ENCODE results near the gene KCNJ9.

The KCNJ9 gene

DNA sequence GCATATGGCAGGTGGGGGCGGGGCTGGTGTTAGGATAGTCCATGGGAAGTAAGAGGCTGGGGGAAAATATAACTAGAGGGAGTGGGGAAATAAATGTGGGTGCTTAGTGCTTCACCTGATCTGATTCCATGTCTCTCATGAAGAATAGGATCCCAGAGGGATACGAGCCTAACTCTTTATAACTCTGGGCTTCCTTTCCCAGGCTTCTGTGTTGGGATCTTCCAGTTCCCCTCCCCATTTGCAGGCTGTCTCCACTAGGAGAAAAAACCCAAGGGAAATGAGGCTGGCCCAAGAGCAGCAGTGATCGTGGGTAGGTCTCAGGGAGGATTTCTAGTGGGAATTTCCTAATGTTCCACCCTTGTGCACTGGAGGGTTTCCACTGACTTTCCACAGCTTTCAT, 1.6 kb downstream of the KCNJ9 start:
- H3K4me3 ChIP-seq (ENCODE audit: low read depth, low read length), result no peak overlapping the region
- DNase-seq (ENCODE audit: low read depth), result no peak
- TF ChIP-seq, protein P1, sequence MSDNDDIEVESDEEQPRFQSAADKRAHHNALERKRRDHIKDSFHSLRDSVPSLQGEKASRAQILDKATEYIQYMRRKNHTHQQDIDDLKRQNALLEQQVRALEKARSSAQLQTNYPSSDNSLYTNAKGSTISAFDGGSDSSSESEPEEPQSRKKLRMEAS (IDR thresholded peaks at IDR 0.05; ENCODE audit: low read depth, low read length), result no peak
- TF ChIP-seq, protein P2, sequence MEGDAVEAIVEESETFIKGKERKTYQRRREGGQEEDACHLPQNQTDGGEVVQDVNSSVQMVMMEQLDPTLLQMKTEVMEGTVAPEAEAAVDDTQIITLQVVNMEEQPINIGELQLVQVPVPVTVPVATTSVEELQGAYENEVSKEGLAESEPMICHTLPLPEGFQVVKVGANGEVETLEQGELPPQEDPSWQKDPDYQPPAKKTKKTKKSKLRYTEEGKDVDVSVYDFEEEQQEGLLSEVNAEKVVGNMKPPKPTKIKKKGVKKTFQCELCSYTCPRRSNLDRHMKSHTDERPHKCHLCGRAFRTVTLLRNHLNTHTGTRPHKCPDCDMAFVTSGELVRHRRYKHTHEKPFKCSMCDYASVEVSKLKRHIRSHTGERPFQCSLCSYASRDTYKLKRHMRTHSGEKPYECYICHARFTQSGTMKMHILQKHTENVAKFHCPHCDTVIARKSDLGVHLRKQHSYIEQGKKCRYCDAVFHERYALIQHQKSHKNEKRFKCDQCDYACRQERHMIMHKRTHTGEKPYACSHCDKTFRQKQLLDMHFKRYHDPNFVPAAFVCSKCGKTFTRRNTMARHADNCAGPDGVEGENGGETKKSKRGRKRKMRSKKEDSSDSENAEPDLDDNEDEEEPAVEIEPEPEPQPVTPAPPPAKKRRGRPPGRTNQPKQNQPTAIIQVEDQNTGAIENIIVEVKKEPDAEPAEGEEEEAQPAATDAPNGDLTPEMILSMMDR (IDR thresholded peaks at IDR 0.05; ENCODE audit: low read depth, low read length), result no peak
- TF ChIP-seq POLR2A (IDR thresholded peaks at IDR 0.05; ENCODE audit: extremely low read depth, insufficient read length), result no peak

DNA sequence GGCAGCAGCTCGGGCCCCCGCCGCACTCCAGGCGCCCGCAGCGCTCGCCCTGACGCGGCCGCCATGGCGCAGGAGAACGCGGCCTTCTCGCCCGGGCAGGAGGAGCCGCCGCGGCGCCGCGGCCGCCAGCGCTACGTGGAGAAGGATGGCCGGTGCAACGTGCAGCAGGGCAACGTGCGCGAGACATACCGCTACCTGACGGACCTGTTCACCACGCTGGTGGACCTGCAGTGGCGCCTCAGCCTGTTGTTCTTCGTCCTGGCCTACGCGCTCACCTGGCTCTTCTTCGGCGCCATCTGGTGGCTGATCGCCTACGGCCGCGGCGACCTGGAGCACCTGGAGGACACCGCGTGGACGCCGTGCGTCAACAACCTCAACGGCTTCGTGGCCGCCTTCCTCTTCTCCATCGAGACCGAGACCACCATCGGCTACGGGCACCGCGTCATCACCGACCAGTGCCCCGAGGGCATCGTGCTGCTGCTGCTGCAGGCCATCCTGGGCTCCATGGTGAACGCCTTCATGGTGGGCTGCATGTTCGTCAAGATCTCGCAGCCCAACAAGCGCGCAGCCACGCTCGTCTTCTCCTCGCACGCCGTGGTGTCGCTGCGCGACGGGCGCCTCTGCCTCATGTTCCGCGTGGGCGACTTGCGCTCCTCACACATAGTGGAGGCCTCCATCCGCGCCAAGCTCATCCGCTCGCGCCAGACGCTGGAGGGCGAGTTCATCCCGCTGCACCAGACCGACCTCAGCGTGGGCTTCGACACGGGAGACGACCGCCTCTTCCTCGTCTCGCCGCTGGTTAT, 2.8 kb downstream of the KCNJ9 start:
- no peak for TF ChIP-seq POLR2A (IDR thresholded peaks at IDR 0.05; ENCODE audit: extremely low read depth, insufficient read length)
- TF ChIP-seq, protein P2 (IDR thresholded peaks at IDR 0.05; ENCODE audit: low read depth, low read length), result peak; percentile 27
- TF ChIP-seq, protein P1 (IDR thresholded peaks at IDR 0.05; ENCODE audit: low read depth, low read length), result no peak
- no peak for TF ChIP-seq MYC (IDR thresholded peaks at IDR 0.05; ENCODE audit: low read depth, low read length)
- DNase-seq (ENCODE audit: low read depth), result peak; percentile 24
- H3K4me3 ChIP-seq (ENCODE audit: low read depth, low read length), result no peak overlapping the region

DNA sequence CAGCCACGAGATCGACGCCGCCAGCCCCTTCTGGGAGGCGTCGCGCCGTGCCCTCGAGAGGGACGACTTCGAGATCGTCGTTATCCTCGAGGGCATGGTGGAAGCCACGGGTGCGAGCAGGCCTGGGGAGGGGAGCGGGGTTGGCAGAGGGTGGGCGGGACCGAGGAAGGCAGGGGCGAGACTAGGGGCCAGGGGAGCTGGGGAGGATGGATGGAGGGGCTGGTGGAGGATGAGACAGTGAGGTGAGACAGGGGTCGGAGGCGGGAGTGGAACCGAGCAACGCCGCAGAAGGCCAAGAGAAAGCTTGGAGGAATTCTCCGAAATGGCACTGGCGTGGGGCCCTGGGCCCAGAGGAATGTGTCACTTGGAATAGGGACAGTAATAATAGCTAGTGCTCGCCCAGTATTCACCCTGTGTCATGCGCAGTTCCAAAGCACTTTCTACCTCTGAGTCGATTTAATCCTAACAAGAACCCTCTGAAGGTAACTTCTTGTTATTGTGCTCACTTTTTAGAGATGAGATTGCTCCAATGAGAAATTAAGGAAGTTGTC, 3.5 kb downstream of the KCNJ9 start:
- TF ChIP-seq MYC (IDR thresholded peaks at IDR 0.05; ENCODE audit: low read depth, low read length), result no peak
- TF ChIP-seq, protein P2 (IDR thresholded peaks at IDR 0.05; ENCODE audit: low read depth, low read length), result no peak
- no peak overlapping the region for H3K4me3 ChIP-seq (ENCODE audit: low read depth, low read length)
- DNase-seq (ENCODE audit: low read depth), result no peak

DNA sequence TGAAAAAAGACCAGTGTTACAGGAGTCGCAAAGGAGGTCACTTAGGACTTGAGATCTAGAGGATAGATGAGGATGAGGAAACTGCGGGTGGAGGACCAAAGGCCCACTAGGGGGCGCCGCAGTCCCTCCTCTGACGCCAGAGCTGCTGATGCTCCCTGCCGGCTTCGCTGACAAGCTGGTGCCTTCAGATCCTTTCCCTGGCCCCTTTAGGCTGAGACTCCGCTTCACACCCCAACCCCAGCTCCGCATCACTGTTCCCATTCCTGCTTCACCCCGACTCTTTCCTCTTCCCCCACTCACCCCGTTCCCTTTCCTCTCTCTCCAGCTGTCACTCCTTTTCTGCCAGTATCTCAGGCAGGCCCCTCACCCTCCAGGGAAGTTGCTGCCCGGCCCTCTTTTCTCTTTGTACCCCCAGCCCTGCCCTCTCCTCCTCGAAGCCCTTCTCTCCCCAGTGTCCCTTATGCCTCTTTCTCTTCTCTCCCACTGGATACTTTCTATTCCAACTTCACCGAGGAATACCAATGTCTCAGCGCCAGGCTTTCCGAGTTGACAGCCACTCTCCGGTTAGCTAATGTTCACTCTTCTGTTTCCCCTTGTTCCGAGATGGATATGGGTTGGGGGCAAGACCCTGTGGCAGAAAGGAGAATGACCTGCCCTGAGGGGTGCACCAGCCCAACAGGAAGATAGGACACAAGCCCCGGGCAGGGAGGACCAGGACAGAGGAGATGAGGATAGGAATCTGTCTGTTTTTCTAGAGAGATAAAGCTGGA, 4.5 kb downstream of the KCNJ9 start:
- peak; percentile 79 for DNase-seq (ENCODE audit: low read depth)
- TF ChIP-seq MYC (IDR thresholded peaks at IDR 0.05; ENCODE audit: low read depth, low read length), result no peak
- TF ChIP-seq, protein P2 (IDR thresholded peaks at IDR 0.05; ENCODE audit: low read depth, low read length), result peak; percentile 91
- H3K4me3 ChIP-seq (ENCODE audit: low read depth, low read length), result no peak overlapping the region

DNA sequence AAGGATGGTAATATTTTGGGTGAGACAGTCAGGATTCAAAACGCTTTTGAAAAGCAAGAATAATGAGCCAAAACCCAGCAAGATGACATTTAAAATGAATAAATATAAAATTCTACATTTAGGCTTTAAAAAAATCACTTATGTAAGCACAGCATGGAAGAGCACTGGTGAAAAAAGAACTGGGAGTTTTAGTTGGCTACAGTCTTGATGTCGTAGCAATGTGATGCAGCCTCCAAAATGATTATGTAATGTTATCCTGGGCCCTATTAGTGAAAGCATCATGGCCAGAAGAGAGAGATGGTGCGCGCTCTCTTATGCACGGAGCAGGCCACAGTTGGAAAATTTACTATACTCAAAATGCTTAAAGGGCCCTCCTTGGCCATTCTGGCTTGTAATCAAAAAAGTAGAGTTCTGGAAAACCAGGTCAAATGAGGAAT, 5.1 kb downstream of the KCNJ9 start:
- DNase-seq (ENCODE audit: low read depth), result no peak
- H3K4me3 ChIP-seq (ENCODE audit: low read depth, low read length), result no peak overlapping the region
- TF ChIP-seq POLR2A (IDR thresholded peaks at IDR 0.05; ENCODE audit: extremely low read depth, insufficient read length) (no peak), MYC (IDR thresholded peaks at IDR 0.05; ENCODE audit: low read depth, low read length) (no peak)
- TF ChIP-seq, protein P2 (IDR thresholded peaks at IDR 0.05; ENCODE audit: low read depth, low read length), result no peak
- TF ChIP-seq, protein P1 (IDR thresholded peaks at IDR 0.05; ENCODE audit: low read depth, low read length), result no peak

Data from NB4 (cell line).